GM19240 (cell line): ENCODE measurements around the gene TSC22D2.

Experiments used
- DNase-seq: peaks from one replicate; pipeline ENCODE4 v3.0.0; 2011; ENCODE audit warnings: low spot score; ENCODE audit not compliant: insufficient read length

Gene TSC22D2

GRCh38 chr3:150411976-150412375 is 3.9 kb downstream of the TSC22D2 start:
- no peak for DNase-seq

- DNase-seq = no peak
These were observed 4.6 kb downstream of the TSC22D2 start for GRCh38 chr3:150412561-150413231.

GRCh38 chr3:150414258-150414657 is 6.2 kb downstream of the TSC22D2 start:
- DNase-seq = no peak

GRCh38 chr3:150414959-150415358 is 6.9 kb downstream of the TSC22D2 start:
- no peak for DNase-seq

GRCh38 chr3:150419076-150419868 is 11.2 kb downstream of the TSC22D2 start:
- no peak for DNase-seq

GRCh38 chr3:150419959-150420358 is 11.9 kb downstream of the TSC22D2 start:
- DNase-seq = no peak

- no peak for DNase-seq
These were observed 13.2 kb downstream of the TSC22D2 start for GRCh38 chr3:150421256-150421655.

- DNase-seq = no peak
These were observed 13.9 kb downstream of the TSC22D2 start for GRCh38 chr3:150421799-150422548.

GRCh38 chr3:150422907-150423306 is 14.8 kb downstream of the TSC22D2 start:
- DNase-seq = no peak

GRCh38 chr3:150423761-150424160 is 15.7 kb downstream of the TSC22D2 start:
- no peak for DNase-seq

GRCh38 chr3:150426292-150426691 is 18.2 kb downstream of the TSC22D2 start:
- no peak for DNase-seq

- no peak for DNase-seq
These were observed 20.5 kb downstream of the TSC22D2 start for GRCh38 chr3:150428562-150428961.

- DNase-seq = no peak
These were observed 21.9 kb downstream of the TSC22D2 start for GRCh38 chr3:150429767-150430671.

- no peak for DNase-seq
These were observed 25.2 kb downstream of the TSC22D2 start for GRCh38 chr3:150433347-150433746.

- DNase-seq = no peak
These were observed 26.1 kb downstream of the TSC22D2 start for GRCh38 chr3:150434234-150434633.

- DNase-seq = no peak
These were observed 28.1 kb downstream of the TSC22D2 start for GRCh38 chr3:150436161-150436560.

GRCh38 chr3:150439657-150440056 is 31.6 kb downstream of the TSC22D2 start:
- no peak for DNase-seq

GRCh38 chr3:150443331-150443741 is 35.2 kb downstream of the TSC22D2 start:
- no peak for DNase-seq

GRCh38 chr3:150444371-150444770 is 36.3 kb downstream of the TSC22D2 start:
- no peak for DNase-seq

- no peak for DNase-seq
These were observed 38.4 kb downstream of the TSC22D2 start for GRCh38 chr3:150446470-150446977.

GRCh38 chr3:150447084-150447483 is 39.0 kb downstream of the TSC22D2 start:
- no peak for DNase-seq
